Fibroblast of skin of back (primary cell): Measurements from ENCODE around the gene ARHGEF12.

Experiments
- DNase-seq: peaks from one replicate; pipeline ENCODE4 v3.0.0-alpha.2; 2013

ARHGEF12 gene

GRCh38 chr11:120343429-120343828 is 7.2 kb downstream of the ARHGEF12 start:
- DNase-seq: no peak

GRCh38 chr11:120344302-120345004 is 8.2 kb downstream of the ARHGEF12 start:
- peak; percentile 68 for DNase-seq

GRCh38 chr11:120346233-120346632 is 10.0 kb downstream of the ARHGEF12 start:
- no peak for DNase-seq

GRCh38 chr11:120350637-120351036 is 14.4 kb downstream of the ARHGEF12 start:
- DNase-seq: no peak

GRCh38 chr11:120352405-120352804 is 16.2 kb downstream of the ARHGEF12 start:
- no peak for DNase-seq

GRCh38 chr11:120354068-120354467 is 17.9 kb downstream of the ARHGEF12 start:
- peak; percentile 47 for DNase-seq

GRCh38 chr11:120354779-120355178 is 18.6 kb downstream of the ARHGEF12 start:
- DNase-seq: peak; percentile 32

- DNase-seq: no peak
These were observed 21.4 kb downstream of the ARHGEF12 start for GRCh38 chr11:120357620-120358019.

- no peak for DNase-seq
These were observed 22.5 kb downstream of the ARHGEF12 start for GRCh38 chr11:120358729-120359128.

GRCh38 chr11:120363436-120363835 is 27.2 kb downstream of the ARHGEF12 start:
- DNase-seq: peak; percentile 33

- DNase-seq: no peak
These were observed 29.3 kb downstream of the ARHGEF12 start for GRCh38 chr11:120365512-120365911.

GRCh38 chr11:120372296-120372695 is 36.1 kb downstream of the ARHGEF12 start:
- no peak for DNase-seq

- DNase-seq: no peak
These were observed 38.9 kb downstream of the ARHGEF12 start for GRCh38 chr11:120375076-120375475.

GRCh38 chr11:120376547-120377182 is 40.5 kb downstream of the ARHGEF12 start:
- no peak for DNase-seq

GRCh38 chr11:120378474-120378873 is 42.3 kb downstream of the ARHGEF12 start:
- DNase-seq: no peak

- no peak for DNase-seq
These were observed 45.2 kb downstream of the ARHGEF12 start for GRCh38 chr11:120381401-120381800.

- peak; percentile 22 for DNase-seq
These were observed 47.4 kb downstream of the ARHGEF12 start for GRCh38 chr11:120383518-120384155.

GRCh38 chr11:120384476-120384875 is 48.3 kb downstream of the ARHGEF12 start:
- no peak for DNase-seq

- peak; percentile 73 for DNase-seq
These were observed 48.9 kb downstream of the ARHGEF12 start for GRCh38 chr11:120385110-120385509.

GRCh38 chr11:120385655-120386054 is 49.4 kb downstream of the ARHGEF12 start:
- DNase-seq: no peak

- no peak for DNase-seq
These were observed 50.1 kb downstream of the ARHGEF12 start for GRCh38 chr11:120386318-120386717.

GRCh38 chr11:120386774-120387371 is 50.7 kb downstream of the ARHGEF12 start:
- peak; percentile 40 for DNase-seq

- DNase-seq: no peak
These were observed 52.0 kb downstream of the ARHGEF12 start for GRCh38 chr11:120388261-120388660.
